K562 (cell line): ENCODE results near the gene RACK1. TPM values are rescaled to one million over a fixed set of nuclear protein-coding genes. Genes with fewer than 3 reads are reported as not detected.

Experiments
- ARID1B ChIP-seq: fragments of 450-650 bp; IDR thresholded peaks from 2 replicates; pipeline ENCODE4 v1.6.1; 2016; ENCODE audit warnings: antibody characterized with exemption, mild to moderate bottlenecking, inconsistent platforms
- EZH2 ChIP-seq: IDR thresholded peaks from 2 replicates; pipeline ENCODE4 v1.6.1; 2012; ENCODE audit warnings: low read depth, mild to moderate bottlenecking, inconsistent platforms, low read length, borderline replicate concordance
- KDM2B ChIP-seq: fragments of 250-450 bp; sonication (Bioruptor Pico); IDR thresholded peaks from 2 replicates; pipeline ENCODE4 v1.8.0; 2021; ENCODE audit warnings: mild to moderate bottlenecking, moderate library complexity
- NFYB ChIP-seq: IDR thresholded peaks from 2 replicates; pipeline ENCODE4 v1.6.1; 2011; ENCODE audit warnings: mild to moderate bottlenecking, moderate library complexity; ENCODE audit not compliant: insufficient read length; ENCODE audit errors: extremely low read depth
- NR3C1 ChIP-seq: sonication (generic); formaldehyde crosslinking; IDR thresholded peaks from 2 replicates; pipeline ENCODE4 v1.8.1; 2022; ENCODE audit warnings: missing genetic modification reagents
- NRF1 ChIP-seq, 2 experiments: fragments of 450-650 bp; IDR thresholded peaks in 1 of 2; conservative IDR thresholded peaks in 1 of 2; 2 replicates each; pipeline ENCODE4 v1.6.1; 2014; ENCODE audit warnings: mild to moderate bottlenecking in 2 of 2
- RBFOX2 ChIP-seq: fragments of 200-400 bp; formaldehyde crosslinking; IDR thresholded peaks from 2 replicates; pipeline ENCODE4 v1.6.1; 2017; ENCODE audit warnings: low read depth, mild to moderate bottlenecking, low read length, moderate library complexity
- RBM14 ChIP-seq: fragments of 200-400 bp; formaldehyde crosslinking; IDR thresholded peaks from 2 replicates; pipeline ENCODE4 v1.6.1; 2018; ENCODE audit warnings: low read depth, mild to moderate bottlenecking, low read length, moderate library complexity, borderline replicate concordance; ENCODE audit not compliant: insufficient read depth
- RBM22 ChIP-seq: fragments of 200-400 bp; formaldehyde crosslinking; IDR thresholded peaks from 2 replicates; pipeline ENCODE4 v1.6.1; 2018; ENCODE audit warnings: low read length, low read depth; ENCODE audit not compliant: poor library complexity, severe bottlenecking
- RFX7 ChIP-seq: fragments of 250-450 bp; sonication (Bioruptor Pico); IDR thresholded peaks from 2 replicates; pipeline ENCODE4 v1.5.1; 2021; ENCODE audit warnings: mild to moderate bottlenecking
- ZSCAN29 ChIP-seq: fragments of 450-650 bp; IDR thresholded peaks from 2 replicates; pipeline ENCODE4 v1.6.1; 2017
- polyA plus RNA-seq, 8 experiments: library from polyadenylated mRNA; depleted of rRNA in 4 of 8; stranded (reverse) in 5 of 8; unstranded in 3 of 8; fragments of >200 nt; fragmentation: Nextera tagmentation in 2 of 8; fragmentation: Illumina TruSeq in 1 of 8; extraction: Ambion mirVana in 2 of 8; extraction: Trizol in 1 of 8; gene quantifications; 2 replicates each; pipeline versions ENCODE4 v1.2.1 to v1.2.3, GENCODE V29; 2011 to 2014; ENCODE audit warnings: inconsistent platforms in 1 of 8, missing spikeins in 1 of 8
- total RNA-seq, 7 experiments: library from RNA; depleted of rRNA in 6 of 7; stranded (reverse); fragments of >200 nt in 6 of 7; fragmentation: Illumina TruSeq in 2 of 7; extraction: Trizol in 2 of 7; gene quantifications; 2 replicates each; pipeline versions ENCODE4 v1.2.1 to v1.2.3, GENCODE V29; 2011 to 2021; ENCODE audit warnings: low replicate concordance in 1 of 7
- TF ChIP-seq, protein P1 (sequence below), 2 experiments: fragments of 250-450 bp in 1 of 2; fragments of 450-650 bp in 1 of 2; sonication (Bioruptor Pico) in 1 of 2; IDR thresholded peaks; 2 replicates each; pipeline versions ENCODE4 v1.6.1 to v1.8.0; 2016 to 2021; ENCODE audit warnings: mild to moderate bottlenecking in 2 of 2, moderate library complexity in 2 of 2, missing compliant biosample characterization in 1 of 2, missing genetic modification characterization in 1 of 2
- TF ChIP-seq, protein P2 (sequence below): sonication (generic); formaldehyde crosslinking; IDR thresholded peaks from 2 replicates; pipeline ENCODE4 v1.8.1; 2023; ENCODE audit warnings: mild to moderate bottlenecking, missing genetic modification reagents
- TF ChIP-seq, protein P3 (sequence below): fragments of 250-450 bp; sonication (Bioruptor Pico); IDR thresholded peaks from 2 replicates; pipeline ENCODE4 v1.5.0; 2021; ENCODE audit warnings: mild to moderate bottlenecking, moderate library complexity
- TF ChIP-seq, protein P4 (sequence below): fragments of 450-650 bp; formaldehyde crosslinking; IDR thresholded peaks from 2 replicates; pipeline ENCODE4 v1.4.0; 2020; ENCODE audit warnings: mild to moderate bottlenecking, moderate library complexity
- TF ChIP-seq, protein P5 (sequence below): fragments of 450-650 bp; IDR thresholded peaks from 2 replicates; pipeline ENCODE4 v1.6.1; 2016; ENCODE audit warnings: borderline replicate concordance

The RACK1 gene
- total and polyA plus RNA-seq, 9 of the 15 experiments (the other 6 are each of a cell fraction or from before 2014, with no cell fraction given) = 2,303 to 5,311 (median 3,833) TPM

- TF ChIP-seq, protein P1, sequence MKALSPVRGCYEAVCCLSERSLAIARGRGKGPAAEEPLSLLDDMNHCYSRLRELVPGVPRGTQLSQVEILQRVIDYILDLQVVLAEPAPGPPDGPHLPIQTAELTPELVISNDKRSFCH (CRISPR knock-in tag; IDR thresholded peaks at IDR 0.05) = no peak
- TF ChIP-seq, protein P1 (tag; IDR thresholded peaks at IDR 0.05) = no peak
- TF ChIP-seq RBM22 (no peak), ARID1B (peak; percentile 46; the same call in 1 of the 2 replicates), KDM2B (CRISPR knock-in tag) (no peak), NRF1 (conservative IDR thresholded peaks at IDR 0.05 in 1 of 2, IDR thresholded peaks at IDR 0.05 in 1 of 2) (no peak), RBFOX2 (no peak), RBM14 (no peak), NR3C1 (CRISPR knock-in tag) (no peak), ZSCAN29 (no peak), NFYB (no peak), RFX7 (CRISPR knock-in tag) (no peak), EZH2 (no peak)
- TF ChIP-seq, protein P2, sequence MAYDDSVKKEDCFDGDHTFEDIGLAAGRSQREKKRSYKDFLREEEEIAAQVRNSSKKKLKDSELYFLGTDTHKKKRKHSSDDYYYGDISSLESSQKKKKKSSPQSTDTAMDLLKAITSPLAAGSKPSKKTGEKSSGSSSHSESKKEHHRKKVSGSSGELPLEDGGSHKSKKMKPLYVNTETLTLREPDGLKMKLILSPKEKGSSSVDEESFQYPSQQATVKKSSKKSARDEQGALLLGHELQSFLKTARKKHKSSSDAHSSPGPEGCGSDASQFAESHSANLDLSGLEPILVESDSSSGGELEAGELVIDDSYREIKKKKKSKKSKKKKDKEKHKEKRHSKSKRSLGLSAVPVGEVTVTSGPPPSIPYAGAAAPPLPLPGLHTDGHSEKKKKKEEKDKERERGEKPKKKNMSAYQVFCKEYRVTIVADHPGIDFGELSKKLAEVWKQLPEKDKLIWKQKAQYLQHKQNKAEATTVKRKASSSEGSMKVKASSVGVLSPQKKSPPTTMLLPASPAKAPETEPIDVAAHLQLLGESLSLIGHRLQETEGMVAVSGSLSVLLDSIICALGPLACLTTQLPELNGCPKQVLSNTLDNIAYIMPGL = no peak
- TF ChIP-seq, protein P3, sequence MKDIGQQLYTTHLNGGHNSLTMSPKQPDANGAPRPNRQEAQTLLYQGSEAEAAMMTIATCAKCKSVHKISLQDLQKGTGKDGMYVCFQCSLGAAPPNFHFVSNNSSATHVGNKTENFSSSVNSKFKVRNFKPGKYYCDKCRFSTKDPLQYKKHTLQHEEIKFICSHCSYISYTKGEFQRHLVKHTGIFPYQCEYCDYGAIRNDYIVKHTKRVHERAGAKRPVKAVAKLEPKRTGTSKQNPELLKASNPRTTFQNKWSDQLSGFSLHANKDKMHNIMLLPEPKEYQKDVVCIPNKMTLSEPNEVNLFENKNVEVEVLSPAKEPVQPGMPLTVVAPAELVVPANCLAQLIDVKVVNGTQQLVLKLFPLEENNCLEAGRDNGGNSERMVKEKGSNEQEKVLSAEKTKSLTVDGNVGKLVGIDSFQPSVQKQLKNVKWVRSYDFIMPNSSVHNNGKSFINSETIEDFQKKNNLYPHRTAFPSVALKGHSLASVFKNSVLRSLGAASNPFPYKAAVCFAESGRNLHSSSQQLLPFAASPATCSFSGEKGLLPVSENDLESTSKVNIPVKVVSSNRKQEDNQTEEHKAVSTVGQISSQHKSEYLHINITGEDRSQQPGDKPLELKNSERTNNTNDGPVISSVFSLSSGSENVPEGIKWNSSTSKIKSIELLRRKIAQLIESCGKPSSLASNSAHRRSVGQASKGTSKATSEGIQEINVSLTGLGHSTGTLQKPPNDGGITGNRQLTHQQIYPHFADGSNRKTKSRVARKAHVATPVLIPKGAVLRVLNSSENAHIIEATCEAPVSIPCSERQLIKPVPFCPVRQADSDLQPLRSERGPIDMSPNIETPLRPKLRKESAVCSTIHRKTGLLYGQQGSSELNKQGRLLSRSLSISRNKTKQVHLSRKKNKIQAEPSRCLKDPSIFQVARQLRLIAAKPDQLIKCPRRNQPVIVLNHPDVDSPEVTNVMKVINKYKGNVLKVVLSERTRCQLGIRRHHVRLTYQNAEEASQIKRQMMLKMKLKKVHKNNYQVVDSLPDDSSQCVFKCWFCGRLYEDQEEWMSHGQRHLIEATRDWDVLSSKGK (CRISPR knock-in tag) = no peak
- TF ChIP-seq, protein P4, sequence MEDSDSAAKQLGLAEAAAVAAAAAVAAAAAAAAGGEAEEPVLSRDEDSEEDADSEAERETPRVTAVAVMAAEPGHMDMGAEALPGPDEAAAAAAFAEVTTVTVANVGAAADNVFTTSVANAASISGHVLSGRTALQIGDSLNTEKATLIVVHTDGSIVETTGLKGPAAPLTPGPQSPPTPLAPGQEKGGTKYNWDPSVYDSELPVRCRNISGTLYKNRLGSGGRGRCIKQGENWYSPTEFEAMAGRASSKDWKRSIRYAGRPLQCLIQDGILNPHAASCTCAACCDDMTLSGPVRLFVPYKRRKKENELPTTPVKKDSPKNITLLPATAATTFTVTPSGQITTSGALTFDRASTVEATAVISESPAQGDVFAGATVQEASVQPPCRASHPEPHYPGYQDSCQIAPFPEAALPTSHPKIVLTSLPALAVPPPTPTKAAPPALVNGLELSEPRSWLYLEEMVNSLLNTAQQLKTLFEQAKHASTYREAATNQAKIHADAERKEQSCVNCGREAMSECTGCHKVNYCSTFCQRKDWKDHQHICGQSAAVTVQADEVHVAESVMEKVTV (CRISPR knock-in tag) = 0 out of 2 replicates have a peak, but pooled peaks have one; percentile 14
- TF ChIP-seq, protein P5, sequence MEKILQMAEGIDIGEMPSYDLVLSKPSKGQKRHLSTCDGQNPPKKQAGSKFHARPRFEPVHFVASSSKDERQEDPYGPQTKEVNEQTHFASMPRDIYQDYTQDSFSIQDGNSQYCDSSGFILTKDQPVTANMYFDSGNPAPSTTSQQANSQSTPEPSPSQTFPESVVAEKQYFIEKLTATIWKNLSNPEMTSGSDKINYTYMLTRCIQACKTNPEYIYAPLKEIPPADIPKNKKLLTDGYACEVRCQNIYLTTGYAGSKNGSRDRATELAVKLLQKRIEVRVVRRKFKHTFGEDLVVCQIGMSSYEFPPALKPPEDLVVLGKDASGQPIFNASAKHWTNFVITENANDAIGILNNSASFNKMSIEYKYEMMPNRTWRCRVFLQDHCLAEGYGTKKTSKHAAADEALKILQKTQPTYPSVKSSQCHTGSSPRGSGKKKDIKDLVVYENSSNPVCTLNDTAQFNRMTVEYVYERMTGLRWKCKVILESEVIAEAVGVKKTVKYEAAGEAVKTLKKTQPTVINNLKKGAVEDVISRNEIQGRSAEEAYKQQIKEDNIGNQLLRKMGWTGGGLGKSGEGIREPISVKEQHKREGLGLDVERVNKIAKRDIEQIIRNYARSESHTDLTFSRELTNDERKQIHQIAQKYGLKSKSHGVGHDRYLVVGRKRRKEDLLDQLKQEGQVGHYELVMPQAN = 0 out of 2 replicates have a peak, but pooled peaks have one; percentile 34
Measured at GRCh38 chr5:181186986-181187499, 56.7 kb downstream of the RACK1 start (continued).
